ENCODE results near the gene TRIM62. TPM values are rescaled to one million over a fixed set of nuclear protein-coding genes. Genes with fewer than 3 reads are reported as not detected.
A peak's percentile ranks its signal among the peaks of the same experiment; 100 is the strongest.

TRIM62 gene
- total RNA-seq, 1 donor: 3.9 TPM

DNA sequence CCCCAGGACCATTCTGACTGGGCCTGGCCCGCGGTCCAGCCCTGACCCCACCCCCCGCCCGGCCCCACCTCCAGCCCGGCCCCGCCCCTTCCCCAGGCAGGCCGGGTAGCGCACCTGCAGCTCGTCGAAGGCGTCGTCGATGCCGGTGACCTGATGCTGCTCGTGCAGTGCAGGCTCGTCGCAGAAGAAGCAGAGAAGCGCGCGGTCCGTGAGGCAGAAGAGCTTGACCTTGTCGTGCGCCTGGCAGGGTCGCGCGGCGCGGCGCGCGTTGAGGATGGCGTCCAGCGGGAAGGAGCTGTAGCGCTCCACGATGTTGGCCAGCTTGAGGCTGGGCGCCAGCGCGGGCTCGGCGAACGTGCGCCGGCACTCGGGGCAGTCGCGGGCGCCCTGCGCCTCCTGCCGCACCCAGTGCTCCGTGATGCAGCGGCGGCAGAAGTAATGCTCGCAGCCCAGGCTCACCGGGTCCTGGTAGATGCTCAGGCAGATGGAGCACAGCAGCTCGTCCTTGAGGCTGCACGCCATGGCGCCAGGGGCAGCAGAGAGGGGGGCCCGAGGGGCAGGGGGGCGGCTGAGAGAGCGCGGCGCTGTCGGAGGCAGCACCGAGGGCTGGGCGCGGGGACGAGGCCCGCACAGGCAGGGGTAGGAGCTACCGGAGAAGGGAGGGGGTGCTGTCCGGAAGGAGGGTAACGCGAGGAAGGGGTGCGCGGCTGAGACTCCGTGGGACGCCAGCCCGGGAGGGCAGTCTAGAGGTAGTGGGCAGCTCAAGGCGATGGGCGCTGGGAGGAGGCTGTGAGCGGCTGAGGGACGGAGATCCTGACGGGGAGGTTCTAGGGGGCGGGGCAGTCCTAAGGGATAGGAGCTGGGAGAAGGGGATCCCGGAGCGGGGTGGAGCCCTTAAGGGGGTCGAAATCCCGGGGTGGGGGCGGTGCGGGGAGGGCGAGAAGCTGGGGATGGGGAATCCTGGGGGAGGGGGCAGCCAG is 642 bp downstream of the TRIM62 start:
- H3K4me3 ChIP-seq (ENCODE audit: low read depth, low read length): peak overlapping the region; percentile 81
- peak; percentile 40 for DNase-seq (ENCODE audit: low read depth)
- TF ChIP-seq, protein P1, sequence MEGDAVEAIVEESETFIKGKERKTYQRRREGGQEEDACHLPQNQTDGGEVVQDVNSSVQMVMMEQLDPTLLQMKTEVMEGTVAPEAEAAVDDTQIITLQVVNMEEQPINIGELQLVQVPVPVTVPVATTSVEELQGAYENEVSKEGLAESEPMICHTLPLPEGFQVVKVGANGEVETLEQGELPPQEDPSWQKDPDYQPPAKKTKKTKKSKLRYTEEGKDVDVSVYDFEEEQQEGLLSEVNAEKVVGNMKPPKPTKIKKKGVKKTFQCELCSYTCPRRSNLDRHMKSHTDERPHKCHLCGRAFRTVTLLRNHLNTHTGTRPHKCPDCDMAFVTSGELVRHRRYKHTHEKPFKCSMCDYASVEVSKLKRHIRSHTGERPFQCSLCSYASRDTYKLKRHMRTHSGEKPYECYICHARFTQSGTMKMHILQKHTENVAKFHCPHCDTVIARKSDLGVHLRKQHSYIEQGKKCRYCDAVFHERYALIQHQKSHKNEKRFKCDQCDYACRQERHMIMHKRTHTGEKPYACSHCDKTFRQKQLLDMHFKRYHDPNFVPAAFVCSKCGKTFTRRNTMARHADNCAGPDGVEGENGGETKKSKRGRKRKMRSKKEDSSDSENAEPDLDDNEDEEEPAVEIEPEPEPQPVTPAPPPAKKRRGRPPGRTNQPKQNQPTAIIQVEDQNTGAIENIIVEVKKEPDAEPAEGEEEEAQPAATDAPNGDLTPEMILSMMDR (IDR thresholded peaks at IDR 0.05; ENCODE audit: insufficient read depth, low read depth, low read length): peak; percentile 7

DNA sequence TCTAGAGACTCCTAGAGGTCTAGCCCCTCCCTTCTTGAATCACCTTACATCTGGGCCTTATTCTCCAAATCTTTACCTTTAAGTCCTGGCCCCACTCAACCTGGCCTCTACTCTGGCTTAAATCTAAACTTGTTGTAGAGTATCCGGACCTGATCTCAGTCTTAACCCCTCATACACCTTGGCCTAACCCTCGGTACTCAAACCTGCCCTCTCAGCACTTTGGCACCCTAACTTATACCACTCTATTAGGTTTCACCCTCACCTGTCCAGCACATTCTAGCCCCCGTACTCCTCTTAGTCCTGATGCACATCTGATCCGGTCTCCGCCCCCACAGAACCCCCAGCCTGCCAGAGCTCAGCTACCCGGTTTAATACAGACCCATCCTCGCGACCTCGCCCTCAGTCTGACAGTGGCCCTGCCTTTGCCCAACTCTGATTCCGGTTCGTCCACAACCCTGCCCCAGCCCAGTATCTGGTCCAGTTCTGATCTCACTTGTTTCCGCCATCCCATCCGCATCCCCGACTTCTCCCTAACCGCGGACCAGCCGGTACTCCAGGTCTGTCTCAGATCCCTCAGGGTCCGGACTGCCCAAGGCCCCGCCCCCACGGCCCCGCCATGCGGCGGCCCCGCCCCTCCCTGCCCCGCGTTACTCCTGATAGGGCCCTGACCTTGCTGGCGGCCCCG is 1.5 kb downstream of the TRIM62 start:
- TF ChIP-seq, protein P1 (IDR thresholded peaks at IDR 0.05; ENCODE audit: insufficient read depth, low read depth, low read length): no peak
- H3K4me3 ChIP-seq (ENCODE audit: low read depth, low read length): peak overlapping the region; percentile 65
- DNase-seq (ENCODE audit: low read depth): peak; percentile 85

DNA sequence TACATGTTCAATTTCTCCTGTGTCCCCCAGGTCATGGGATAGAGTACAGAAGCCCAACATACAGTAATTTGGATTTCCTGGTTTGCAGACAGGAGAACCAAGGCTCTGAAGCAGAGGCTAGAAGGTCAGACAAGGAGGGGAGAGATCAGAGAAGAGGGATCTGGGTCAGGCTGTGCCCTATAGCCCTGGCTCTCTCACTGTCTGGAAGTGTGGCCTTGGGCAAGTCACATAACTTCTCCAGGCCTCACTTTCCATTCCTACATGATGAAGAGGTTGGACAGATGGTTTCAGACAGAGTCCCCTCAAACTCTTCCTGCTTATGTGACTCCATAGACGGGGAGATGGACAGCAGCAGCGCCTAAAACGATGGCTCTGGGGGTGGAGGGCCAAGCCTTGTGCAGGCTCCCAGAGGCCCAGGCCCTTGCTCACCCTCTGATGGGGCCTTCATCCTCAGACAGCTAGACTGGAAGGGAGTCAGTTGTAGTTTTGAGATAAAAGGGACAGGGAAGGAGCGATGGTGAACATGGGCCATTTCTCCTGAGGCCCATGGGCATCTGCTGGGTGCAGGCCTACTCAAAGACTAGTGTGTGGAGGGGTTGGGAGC is 2.9 kb downstream of the TRIM62 start:
- TF ChIP-seq, protein P1 (IDR thresholded peaks at IDR 0.05; ENCODE audit: insufficient read depth, low read depth, low read length): no peak
- H3K4me3 ChIP-seq (ENCODE audit: low read depth, low read length): no peak overlapping the region
- no peak for DNase-seq (ENCODE audit: low read depth)

DNA sequence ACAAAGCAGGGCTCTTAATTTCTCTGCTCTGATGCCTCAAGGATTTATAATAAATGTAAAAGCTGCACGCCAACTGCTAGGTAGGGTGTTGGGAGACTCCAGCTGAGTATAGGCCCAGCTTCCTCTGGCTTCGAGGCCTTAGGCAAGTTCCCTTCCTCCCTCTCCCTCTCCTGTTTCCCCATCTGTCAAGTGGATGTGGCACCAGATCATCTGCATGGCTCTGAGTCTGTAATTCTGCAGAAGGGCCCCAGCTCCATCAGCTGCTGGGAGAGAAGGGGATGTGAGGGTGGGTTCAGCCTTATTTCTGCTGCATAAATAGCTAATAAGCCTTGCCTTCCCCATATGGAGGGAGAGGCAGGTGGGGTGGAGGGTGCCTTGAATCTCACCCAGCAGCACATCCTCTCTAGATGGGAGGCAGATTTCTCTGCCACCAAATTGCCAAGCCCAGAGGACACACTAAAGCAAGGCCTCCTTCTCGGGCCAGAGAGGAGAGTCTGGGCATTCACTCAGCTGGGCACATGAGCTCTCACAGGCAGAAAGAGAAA is 3.8 kb downstream of the TRIM62 start:
- DNase-seq (ENCODE audit: low read depth): no peak
- no peak overlapping the region for H3K4me3 ChIP-seq (ENCODE audit: low read depth, low read length)
- TF ChIP-seq, protein P1 (IDR thresholded peaks at IDR 0.05; ENCODE audit: insufficient read depth, low read depth, low read length): no peak

DNA sequence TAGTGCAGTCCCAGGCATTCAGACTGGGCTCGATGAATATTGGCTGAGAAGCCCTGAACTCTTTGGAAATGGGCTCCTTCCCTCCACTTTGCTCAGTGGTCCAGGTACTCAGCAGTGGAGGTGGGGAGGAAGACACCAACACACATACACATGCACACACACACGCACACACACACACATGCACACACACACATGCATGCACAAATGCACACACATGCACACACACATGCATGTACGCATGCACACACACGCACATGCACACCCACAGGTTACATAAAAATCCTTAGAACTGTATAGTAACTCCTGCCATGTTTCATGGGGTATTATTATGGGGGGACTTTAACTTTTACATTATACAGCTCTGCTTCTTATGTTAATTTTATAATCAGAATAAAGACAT is 5.0 kb downstream of the TRIM62 start:
- H3K4me3 ChIP-seq (ENCODE audit: low read depth, low read length): no peak overlapping the region
- no peak for DNase-seq (ENCODE audit: low read depth)
- TF ChIP-seq, protein P1 (IDR thresholded peaks at IDR 0.05; ENCODE audit: insufficient read depth, low read depth, low read length): no peak

DNA sequence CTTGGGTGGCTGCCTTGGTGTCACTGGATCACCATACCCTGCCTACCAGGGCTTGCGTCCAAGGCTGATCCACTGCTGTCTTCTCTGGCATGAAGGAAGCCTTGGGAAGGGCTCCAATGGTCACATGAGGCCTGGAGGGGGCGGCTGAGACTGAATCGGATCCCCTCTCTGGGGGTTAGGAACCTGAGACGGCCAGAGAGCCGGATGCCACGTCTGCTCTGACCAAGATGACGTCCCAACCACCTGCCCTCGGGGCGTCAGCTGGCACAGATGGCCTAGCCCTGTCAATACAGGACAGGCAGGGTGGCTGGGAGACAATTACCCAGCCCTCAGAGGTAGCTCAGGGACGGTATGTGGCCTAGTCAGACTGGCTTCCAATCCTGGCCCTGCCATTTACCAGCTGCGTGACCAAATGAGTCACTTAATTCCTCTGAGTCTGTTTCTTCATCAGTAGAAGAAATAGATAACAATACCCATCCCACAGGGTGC is 5.4 kb downstream of the TRIM62 start:
- TF ChIP-seq, protein P1 (IDR thresholded peaks at IDR 0.05; ENCODE audit: insufficient read depth, low read depth, low read length): no peak

More for the DNA sequence above, 5.4 kb downstream of the TRIM62 start:
- H3K4me3 ChIP-seq (ENCODE audit: low read depth, low read length): no peak overlapping the region
- DNase-seq (ENCODE audit: low read depth): peak; percentile 34

Measured in fibroblast of villous mesenchyme (primary cell).